ENCODE measurements around the gene ANXA4. TPM values are rescaled to one million over a fixed set of nuclear protein-coding genes. Genes with fewer than 3 reads are reported as not detected.

Gene ANXA4
- total and polyA plus RNA-seq, 2 experiments from 2014 or later: 107 to 231 TPM

DNA sequence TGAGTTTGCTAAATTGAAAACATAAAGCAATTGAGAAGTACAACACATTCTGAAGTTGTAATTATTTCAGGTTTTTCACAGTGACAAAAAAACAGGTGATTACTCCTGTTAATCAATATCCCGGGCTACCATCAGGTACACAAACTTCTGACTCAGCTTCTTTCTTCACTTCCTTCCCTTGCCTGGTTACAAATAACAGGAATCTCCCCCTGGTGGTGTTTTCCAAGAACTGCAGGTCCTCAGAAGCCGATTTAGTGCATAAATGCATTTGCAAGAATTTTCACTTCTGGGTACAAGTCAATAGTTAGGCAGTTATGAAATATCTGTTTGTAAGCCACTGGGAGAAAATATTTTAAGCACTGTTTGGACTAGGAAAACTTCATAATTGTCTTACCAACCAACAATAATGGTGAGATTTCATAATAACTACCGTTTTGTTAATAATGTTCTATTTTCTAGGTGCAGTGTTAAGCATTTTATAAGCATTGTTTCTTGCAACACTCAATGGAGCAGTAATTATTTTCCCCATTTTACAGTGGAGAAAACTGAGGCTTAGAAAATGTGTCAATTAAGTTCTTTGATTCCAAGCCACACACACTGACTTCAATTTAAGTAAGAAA, 75.1 kb downstream of the ANXA4 start:
- peak; percentile 92 for DNase-seq (ENCODE audit: low spot score)
- no peaks in the 10 kb centered on the region for H3K27me3 ChIP-seq

GRCh38 chr2:69817729-69818501, 76.0 kb downstream of the ANXA4 start:
- Histone ChIP-seq H3K4me3 (no peak overlapping the region), H3K4me1 (ENCODE audit: insufficient read depth) (peaks cover 5% of the 10 kb centered on the region), H3K27ac (no peak overlapping the region), H3K4me2 (no peak overlapping the region), H4K20me1 (ENCODE audit: insufficient read depth, poor library complexity, severe bottlenecking) (no peaks in the 10 kb centered on the region), H3K79me2 (no peaks in the 10 kb centered on the region), H3K9me2 (replicated peaks; ENCODE audit: insufficient read depth) (no peaks in the 10 kb centered on the region), H3K9me3 (ENCODE audit: low read depth) (no peaks in the 10 kb centered on the region), H3K27me3 (no peaks in the 10 kb centered on the region), H3K36me3 (replicated peaks; ENCODE audit: insufficient read depth, low read depth) (no peaks in the 10 kb centered on the region), H2AFZ (no peak overlapping the region)
- TF ChIP-seq EZH2phosphoT487 (IDR thresholded peaks at IDR 0.05; ENCODE audit: low read depth, severe bottlenecking, unreplicated experiment) (no peak), EZH2 (IDR thresholded peaks at IDR 0.05; ENCODE audit: borderline replicate concordance) (no peak)
- TF ChIP-seq, protein P1, sequence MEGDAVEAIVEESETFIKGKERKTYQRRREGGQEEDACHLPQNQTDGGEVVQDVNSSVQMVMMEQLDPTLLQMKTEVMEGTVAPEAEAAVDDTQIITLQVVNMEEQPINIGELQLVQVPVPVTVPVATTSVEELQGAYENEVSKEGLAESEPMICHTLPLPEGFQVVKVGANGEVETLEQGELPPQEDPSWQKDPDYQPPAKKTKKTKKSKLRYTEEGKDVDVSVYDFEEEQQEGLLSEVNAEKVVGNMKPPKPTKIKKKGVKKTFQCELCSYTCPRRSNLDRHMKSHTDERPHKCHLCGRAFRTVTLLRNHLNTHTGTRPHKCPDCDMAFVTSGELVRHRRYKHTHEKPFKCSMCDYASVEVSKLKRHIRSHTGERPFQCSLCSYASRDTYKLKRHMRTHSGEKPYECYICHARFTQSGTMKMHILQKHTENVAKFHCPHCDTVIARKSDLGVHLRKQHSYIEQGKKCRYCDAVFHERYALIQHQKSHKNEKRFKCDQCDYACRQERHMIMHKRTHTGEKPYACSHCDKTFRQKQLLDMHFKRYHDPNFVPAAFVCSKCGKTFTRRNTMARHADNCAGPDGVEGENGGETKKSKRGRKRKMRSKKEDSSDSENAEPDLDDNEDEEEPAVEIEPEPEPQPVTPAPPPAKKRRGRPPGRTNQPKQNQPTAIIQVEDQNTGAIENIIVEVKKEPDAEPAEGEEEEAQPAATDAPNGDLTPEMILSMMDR (IDR thresholded peaks at IDR 0.05; ENCODE audit: poor library complexity): no peak
- DNase-seq (ENCODE audit: low spot score): no peak
- 91% methylated on average over 4 of the region's 4 CpGs for WGBS (ENCODE audit: low lambda C conversion rate, missing lambda C conversion rate)

More for the DNA sequence above, 75.1 kb downstream of the ANXA4 start:
- 29% methylated on average over 3 of the region's 3 CpGs for WGBS (ENCODE audit: low lambda C conversion rate, missing lambda C conversion rate)
- Histone ChIP-seq H3K27ac (peak overlapping the region; percentile 33), H3K4me3 (no peak overlapping the region), H3K9me2 (replicated peaks; ENCODE audit: insufficient read depth) (no peaks in the 10 kb centered on the region), H4K20me1 (ENCODE audit: insufficient read depth, poor library complexity, severe bottlenecking) (no peaks in the 10 kb centered on the region), H3K9me3 (ENCODE audit: low read depth) (no peaks in the 10 kb centered on the region), H3K4me1 (ENCODE audit: insufficient read depth) (peaks cover 5% of the 10 kb centered on the region), H3K79me2 (no peaks in the 10 kb centered on the region), H3K4me2 (no peak overlapping the region), H2AFZ (no peak overlapping the region), H3K36me3 (replicated peaks; ENCODE audit: insufficient read depth, low read depth) (no peaks in the 10 kb centered on the region)
- no peak for TF ChIP-seq EZH2 (IDR thresholded peaks at IDR 0.05; ENCODE audit: borderline replicate concordance)
- TF ChIP-seq, protein P1 (IDR thresholded peaks at IDR 0.05; ENCODE audit: poor library complexity): peak; percentile 96

DNA sequence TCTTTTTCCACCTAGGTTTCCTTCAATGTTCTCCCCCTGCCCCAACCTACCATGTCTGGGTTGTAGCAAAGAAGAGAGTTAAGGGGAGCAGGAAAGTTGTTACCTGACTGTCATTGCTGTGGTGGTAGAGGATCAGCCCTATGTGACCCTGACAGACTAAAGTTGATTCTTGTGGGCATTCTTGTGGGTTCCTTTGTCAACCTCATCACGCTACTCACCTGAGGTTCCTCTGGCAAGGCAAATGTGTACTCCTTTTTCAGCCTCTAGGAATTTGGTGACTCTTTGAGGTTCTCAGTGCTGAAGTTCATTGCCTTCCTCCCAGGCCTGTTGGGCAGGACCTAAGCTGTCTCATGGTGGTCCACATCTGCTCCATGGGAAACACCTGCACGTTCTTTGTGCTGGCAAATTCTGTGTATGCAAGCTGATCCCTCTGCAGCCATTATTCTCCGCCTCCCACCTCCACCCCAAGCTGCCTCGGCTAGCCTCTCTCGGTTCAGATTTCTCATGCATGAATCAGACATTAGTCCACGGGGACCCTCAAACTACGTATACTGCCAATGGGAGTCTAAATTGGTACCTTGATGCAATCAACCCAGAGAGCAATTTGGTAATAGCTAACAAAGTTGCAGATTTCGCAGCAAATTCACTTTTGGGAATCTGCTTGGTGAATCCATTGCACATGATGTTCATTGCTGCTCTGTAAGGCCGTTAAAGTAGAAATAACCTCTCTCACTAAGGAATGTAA, 86.0 kb downstream of the ANXA4 start:
- H3K36me3 ChIP-seq (replicated peaks; ENCODE audit: insufficient read depth, low read depth): no peaks in the 10 kb centered on the region
- no peak for TF ChIP-seq EZH2phosphoT487 (IDR thresholded peaks at IDR 0.05; ENCODE audit: low read depth, severe bottlenecking, unreplicated experiment)
- TF ChIP-seq, protein P1 (IDR thresholded peaks at IDR 0.05; ENCODE audit: poor library complexity): no peak
- TF ChIP-seq EZH2 (IDR thresholded peaks at IDR 0.05; ENCODE audit: borderline replicate concordance): no peak
- no peak for DNase-seq (ENCODE audit: low spot score)
- H3K4me3 ChIP-seq: no peak overlapping the region
- H3K9me2 ChIP-seq (replicated peaks; ENCODE audit: insufficient read depth): no peaks in the 10 kb centered on the region
- H3K4me2 ChIP-seq: peak overlapping the region; percentile 77
- H3K9me3 ChIP-seq (ENCODE audit: low read depth): no peaks in the 10 kb centered on the region
- H3K27ac ChIP-seq: peak overlapping the region; percentile 98
- H4K20me1 ChIP-seq (ENCODE audit: insufficient read depth, poor library complexity, severe bottlenecking): no peaks in the 10 kb centered on the region
- WGBS (ENCODE audit: low lambda C conversion rate, missing lambda C conversion rate): 84% methylated on average over 9 of the region's 9 CpGs
- peak overlapping the region; percentile 73 for H2AFZ ChIP-seq
- peaks cover 15% of the 10 kb centered on the region for H3K4me1 ChIP-seq (ENCODE audit: insufficient read depth)
- peaks cover 33% of the 10 kb centered on the region for H3K79me2 ChIP-seq
- H3K27me3 ChIP-seq: no peaks in the 10 kb centered on the region
